M059J (cell line): ENCODE measurements around the gene GNS. TPM values are rescaled to one million over a fixed set of nuclear protein-coding genes. Genes with fewer than 3 reads are reported as not detected.
"Not testable (repeated sequence)": the region's sequence is repeated elsewhere in the genome, so short reads cannot be mapped to it uniquely, and the experiment has no call there.

ENCODE experiments used
- DNase-seq: peaks from one replicate; pipeline ENCODE4 v3.0.0-alpha.2; 2012; ENCODE audit warnings: low read depth
- total RNA-seq: library from RNA; depleted of rRNA; stranded (reverse); fragments of >200 nt; shearing (Covaris generic); gene quantifications from 2 replicates; pipeline ENCODE4 v1.2.3, GENCODE V29; 2014

Gene GNS
- total RNA-seq, 1 experiment from 2014 or later = 210 TPM

DNA sequence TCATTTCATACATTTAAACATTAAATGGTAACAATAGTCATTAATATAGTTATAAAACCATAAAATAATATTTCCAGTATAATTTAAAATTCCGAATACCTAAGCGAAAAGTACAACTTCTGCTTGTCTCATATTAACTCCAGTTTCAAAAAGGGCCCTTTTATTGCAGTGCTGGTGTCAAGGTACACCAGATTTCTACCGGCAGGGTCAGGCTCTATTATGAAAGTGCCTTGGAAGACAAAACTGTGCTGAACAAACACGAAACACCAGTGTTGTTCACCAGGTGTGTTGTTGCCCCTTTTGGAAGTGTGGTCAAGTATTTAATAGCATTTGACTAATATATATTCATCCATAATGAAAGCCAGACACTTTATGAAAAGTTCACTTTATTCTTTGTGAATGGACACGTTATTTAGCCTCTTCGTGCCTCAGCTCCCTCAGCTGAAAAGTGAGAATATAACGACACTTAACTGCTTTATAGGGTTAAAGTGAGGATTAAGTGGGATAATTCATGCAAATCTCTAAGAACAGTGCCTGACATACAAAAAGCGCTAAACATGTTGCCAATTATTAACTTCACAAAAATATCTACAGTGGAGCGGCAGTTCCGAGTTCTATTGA is 20.3 kb upstream of the GNS start:
- DNase-seq = no peak

- DNase-seq = not testable (repeated sequence)
Observed at GRCh38 chr12:64775147-64775736, 16.0 kb upstream of the GNS start.

DNA sequence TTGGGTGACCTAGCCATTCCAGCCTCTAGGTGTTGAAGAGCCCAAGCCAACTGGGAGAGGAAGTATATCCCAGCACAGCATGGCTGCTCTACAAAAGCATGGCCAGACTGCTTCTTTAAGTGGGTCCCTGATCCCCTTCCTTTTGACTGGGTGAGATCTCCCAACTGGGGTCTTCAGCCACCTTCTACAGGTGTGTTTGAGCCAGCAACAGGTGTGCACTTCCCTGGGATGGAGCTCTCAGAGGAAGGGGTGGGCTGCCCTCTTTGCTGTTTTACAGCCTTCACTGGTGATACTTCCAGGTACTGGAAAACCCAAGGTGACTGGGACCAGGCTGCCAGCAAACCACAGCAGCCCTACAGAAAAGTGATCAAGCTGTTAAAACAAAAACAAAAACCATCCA is 14.2 kb upstream of the GNS start:
- no peak for DNase-seq

DNA sequence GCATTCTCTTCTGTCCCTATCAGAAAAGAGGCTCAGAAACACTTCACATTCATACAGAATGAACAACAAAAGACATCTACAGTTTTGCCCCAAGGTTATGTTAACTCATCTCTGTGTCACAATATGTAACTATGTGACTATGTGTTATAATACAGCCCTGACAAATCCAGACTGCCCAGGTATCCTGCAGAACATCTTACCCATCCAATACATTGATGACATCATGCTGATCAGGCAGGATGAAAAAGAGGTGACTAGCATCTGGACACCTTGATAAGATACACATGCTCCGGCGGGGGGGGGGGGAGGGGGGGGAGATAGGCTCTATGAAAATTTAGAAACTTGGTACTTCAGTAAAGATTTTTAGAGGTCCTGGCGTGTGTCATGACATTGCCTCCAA is 8.3 kb upstream of the GNS start:
- no peak for DNase-seq

- no peak for DNase-seq
Observed at GRCh38 chr12:64760808-64761573, 1.8 kb upstream of the GNS start.

DNA sequence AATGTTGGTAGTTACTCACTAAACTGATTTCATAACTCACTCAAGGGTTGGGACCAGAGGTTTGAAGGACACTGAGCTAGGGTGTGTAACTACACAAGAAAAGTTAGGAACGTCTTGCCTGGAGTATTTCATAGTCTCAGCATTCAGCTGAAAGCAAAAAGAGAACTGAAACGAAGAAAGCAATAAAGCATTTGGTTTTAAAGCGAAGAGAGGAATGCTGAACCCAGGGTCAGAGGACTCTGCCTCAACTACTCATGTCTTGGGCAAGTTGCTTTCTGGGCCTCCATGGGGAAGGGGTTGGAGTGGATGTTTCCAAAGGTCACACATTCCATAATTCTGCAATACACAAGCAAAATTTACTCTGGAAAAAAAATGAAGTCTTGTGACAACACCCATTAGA is 1.4 kb downstream of the GNS start:
- no peak for DNase-seq

- no peak for DNase-seq
Observed at GRCh38 chr12:64756376-64756775, 2.8 kb downstream of the GNS start.

- DNase-seq = no peak
Observed at GRCh38 chr12:64753427-64753826, 5.8 kb downstream of the GNS start.

DNA sequence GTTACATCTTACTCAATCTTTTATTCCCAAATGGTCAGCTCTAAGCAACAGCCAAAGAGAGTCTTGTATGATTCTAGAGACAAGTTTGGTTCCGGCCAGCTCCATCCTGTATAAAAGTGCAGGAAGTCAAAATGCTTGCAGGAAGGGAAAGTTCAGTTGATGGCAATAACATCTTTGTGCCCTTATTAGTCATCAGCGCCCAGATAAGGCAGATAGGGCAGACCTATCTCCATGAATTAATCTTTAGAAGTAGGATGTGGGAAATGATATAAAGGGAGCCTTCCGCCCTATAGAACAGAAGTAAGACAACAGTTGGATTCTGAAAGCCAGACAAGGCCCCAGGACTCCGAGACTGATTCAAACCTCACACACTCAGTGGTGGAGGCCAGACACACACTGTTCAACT is 6.4 kb downstream of the GNS start:
- peak; percentile 58 for DNase-seq

DNA sequence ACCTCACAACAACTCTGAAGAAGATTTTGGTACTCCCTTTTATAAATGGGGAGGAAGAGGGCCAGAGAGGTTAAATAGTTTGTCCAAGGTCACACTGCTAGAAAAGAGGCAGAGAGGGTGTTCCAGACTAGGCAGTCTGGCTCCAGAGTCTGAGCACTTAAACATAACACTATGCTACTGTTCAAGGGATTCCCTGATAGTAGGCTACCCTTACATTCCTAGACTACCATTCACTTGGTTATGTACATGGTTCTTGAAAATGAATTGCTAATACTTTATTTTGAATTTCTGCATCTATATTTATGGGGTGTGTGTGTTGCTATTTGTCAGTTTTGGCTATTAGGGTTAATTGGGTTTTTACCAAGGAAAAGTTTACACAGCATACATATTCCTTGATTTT is 7.2 kb downstream of the GNS start:
- no peak for DNase-seq

- no peak for DNase-seq
Observed at GRCh38 chr12:64749461-64750200, 9.6 kb downstream of the GNS start.

DNA sequence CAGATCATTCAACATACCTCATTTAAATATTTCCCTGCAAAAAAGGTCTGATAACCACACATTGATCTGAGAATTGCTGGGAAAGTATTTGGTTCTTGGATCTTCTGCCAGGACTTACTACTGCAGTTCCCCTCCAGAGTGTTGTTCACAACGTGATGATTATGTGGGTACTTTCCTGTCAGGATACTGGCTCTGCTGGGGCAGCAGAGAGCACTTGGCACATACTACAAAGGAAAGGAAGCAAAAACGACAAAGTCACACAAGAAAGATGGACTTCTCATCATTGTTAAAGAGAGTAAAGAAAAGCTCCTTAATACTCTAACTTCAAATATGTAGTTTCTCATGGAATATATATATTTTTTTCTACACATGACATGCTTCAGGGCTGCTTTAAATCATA is 11.5 kb downstream of the GNS start:
- DNase-seq = peak; percentile 28

DNA sequence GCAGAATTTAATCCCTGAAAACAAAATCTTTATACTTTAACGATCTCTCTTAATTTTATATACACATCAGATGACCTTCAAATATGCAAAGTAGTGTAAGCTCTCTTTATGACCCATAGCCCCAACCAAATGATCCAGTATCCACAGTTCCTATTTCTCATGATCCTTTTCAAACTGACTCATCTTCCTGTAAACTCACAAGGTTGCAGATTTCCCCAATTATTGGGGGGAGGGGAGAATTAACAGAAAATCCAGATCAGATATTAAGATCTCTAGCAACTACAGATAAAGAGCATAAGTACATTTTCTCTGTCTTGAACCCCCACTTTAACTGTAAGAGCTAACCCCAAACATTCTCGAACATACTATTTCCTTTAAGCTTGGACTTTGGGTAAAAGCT is 12.5 kb downstream of the GNS start:
- DNase-seq = peak; percentile 67

- no peak for DNase-seq
Observed at GRCh38 chr12:64745980-64746379, 13.2 kb downstream of the GNS start.

GRCh38 chr12:64745259-64745807 is 13.9 kb downstream of the GNS start:
- DNase-seq = no peak

DNA sequence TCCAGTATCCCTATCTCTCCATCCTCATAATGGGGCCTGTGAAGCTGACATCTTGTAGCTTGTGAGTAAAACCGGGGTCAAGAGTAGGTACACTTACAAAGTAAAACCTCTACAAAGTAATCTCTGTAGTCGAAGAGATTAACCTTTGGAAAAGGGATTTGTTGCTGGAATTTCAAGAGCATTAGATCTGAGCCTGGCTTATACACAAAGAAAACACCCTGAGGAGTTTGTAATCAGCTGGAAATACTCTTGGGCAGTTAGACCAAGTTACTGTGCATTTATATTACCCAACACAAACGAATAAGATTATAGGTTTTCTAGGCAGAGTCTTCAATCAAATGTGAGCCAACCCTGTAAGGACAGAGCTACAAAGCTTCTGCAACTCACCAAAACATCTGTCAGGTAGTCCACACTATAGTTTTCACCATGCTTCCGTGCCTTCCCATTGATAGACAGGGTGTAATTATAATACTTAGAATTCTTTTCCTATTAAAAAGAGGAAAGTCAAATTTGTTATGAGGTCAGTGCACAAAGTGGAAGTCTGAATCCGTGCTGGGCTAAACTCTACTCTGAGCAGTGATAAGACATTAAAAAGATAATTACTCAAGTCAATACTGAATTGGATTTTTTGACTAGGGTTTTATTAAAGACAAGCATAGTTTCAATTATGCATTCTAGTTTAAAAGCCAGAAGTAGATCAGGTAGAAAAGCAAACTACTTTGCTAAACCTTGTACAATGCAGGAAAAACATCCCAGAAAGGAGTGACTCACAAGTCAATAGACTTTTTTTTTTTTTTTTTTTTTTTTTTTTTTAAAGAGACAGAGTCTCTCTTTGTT is 14.6 kb downstream of the GNS start:
- peak; percentile 51 for DNase-seq

- no peak for DNase-seq
Observed at GRCh38 chr12:64743206-64743605, 16.0 kb downstream of the GNS start.

DNA sequence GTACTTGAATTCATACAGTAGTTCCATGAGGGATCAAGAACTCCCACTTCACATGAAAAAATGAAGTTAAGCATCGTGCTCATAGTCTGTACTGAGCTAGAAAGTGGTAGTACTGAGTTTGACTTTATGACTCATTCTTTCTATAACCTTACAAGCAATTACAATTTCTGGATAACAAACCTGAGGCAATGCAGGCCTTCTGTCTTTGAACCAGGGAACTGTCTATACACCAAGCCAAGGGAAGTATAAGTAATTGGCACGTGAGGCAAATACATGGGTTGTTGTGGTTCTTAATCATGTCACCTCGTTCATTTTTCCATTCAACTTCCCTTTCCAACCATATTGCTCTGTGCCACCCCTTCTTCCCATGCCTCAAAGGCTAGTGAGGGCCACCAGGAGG is 16.8 kb downstream of the GNS start:
- no peak for DNase-seq

GRCh38 chr12:64740646-64741045 is 18.6 kb downstream of the GNS start:
- no peak for DNase-seq

- peak; percentile 73 for DNase-seq
Observed at GRCh38 chr12:64739778-64740177, 19.4 kb downstream of the GNS start.

- DNase-seq = no peak
Observed at GRCh38 chr12:64737539-64737938, 21.7 kb downstream of the GNS start.
